ENCODE measurements around the gene KIAA0040. TPM values are rescaled to one million over a fixed set of nuclear protein-coding genes. Genes with fewer than 3 reads are reported as not detected.

Gene KIAA0040
- total RNA-seq, 1 experiment from 2014 or later = 15.0 TPM

- no peak for DNase-seq (ENCODE audit: low spot score)
- H3K9me3 Mint-ChIP-seq = peaks cover 9% of the 10 kb centered on the region
- no peaks in the 10 kb centered on the region for H3K36me3 Mint-ChIP-seq
- H3K27ac Mint-ChIP-seq = no peak overlapping the region
- ChIA-PET CTCF (interaction anchor here (1.4 kb wide), 1 partner anchor 57 kb away, joined by 3 read pairs; no protein-coding TSS in a partner anchor), POLR2A (no interaction called here)
- no peaks in the 10 kb centered on the region; the same call in 1 of the 2 replicates for H3K27me3 Mint-ChIP-seq (ENCODE audit: low read depth)
- H3K4me3 Mint-ChIP-seq = no peak overlapping the region
- TF ChIP-seq AR (CRISPR knock-in tag; IDR thresholded peaks at IDR 0.05) (no peak), IRF2 (CRISPR knock-in tag; IDR thresholded peaks at IDR 0.05; ENCODE audit: borderline replicate concordance, low read depth) (no peak), NR1H2 (CRISPR knock-in tag; IDR thresholded peaks at IDR 0.05) (no peak), SMAD4 (CRISPR knock-in tag; IDR thresholded peaks at IDR 0.05) (no peak), JAZF1 (CRISPR knock-in tag; IDR thresholded peaks at IDR 0.05) (no peak), AFF4 (CRISPR knock-in tag; IDR thresholded peaks at IDR 0.05; ENCODE audit: borderline replicate concordance) (no peak)
- no peak for ATAC-seq
- H3K4me1 Mint-ChIP-seq = no peaks in the 10 kb centered on the region
Measured at GRCh38 chr1:175208773-175209492, 16.4 kb upstream of the KIAA0040 start.

GRCh38 chr1:175207971-175208370, 15.4 kb upstream of the KIAA0040 start:
- ChIA-PET CTCF (interaction anchor here (1.4 kb wide), 1 partner anchor 56 kb away, joined by 3 read pairs; no protein-coding TSS in a partner anchor), POLR2A (no interaction called here)
- Mint-ChIP-seq H3K27me3 (ENCODE audit: low read depth) (no peaks in the 10 kb centered on the region; the same call in 1 of the 2 replicates), H3K4me1 (no peaks in the 10 kb centered on the region), H3K9me3 (no peaks in the 10 kb centered on the region), H3K27ac (no peak overlapping the region), H3K4me3 (no peak overlapping the region), H3K36me3 (no peaks in the 10 kb centered on the region)
- DNase-seq (ENCODE audit: low spot score) (no peak), ATAC-seq (no peak)
- TF ChIP-seq FOXP4 (CRISPR knock-in tag; IDR thresholded peaks at IDR 0.05) (no peak), FOXP1 (CRISPR knock-in tag; IDR thresholded peaks at IDR 0.05; ENCODE audit: borderline replicate concordance) (no peak), E2F4 (CRISPR knock-in tag; IDR thresholded peaks at IDR 0.05; ENCODE audit: borderline replicate concordance, low read depth) (no peak), ZNF425 (CRISPR knock-in tag; conservative IDR thresholded peaks at IDR 0.05) (no peak), NFE2L1 (CRISPR knock-in tag; IDR thresholded peaks at IDR 0.05) (no peak), AFF4 (CRISPR knock-in tag; IDR thresholded peaks at IDR 0.05; ENCODE audit: borderline replicate concordance) (no peak), MLX (CRISPR knock-in tag; IDR thresholded peaks at IDR 0.05) (no peak), TEAD4 (CRISPR knock-in tag; IDR thresholded peaks at IDR 0.05) (no peak), HMGA2 (CRISPR knock-in tag; IDR thresholded peaks at IDR 0.05) (no peak), JAZF1 (CRISPR knock-in tag; IDR thresholded peaks at IDR 0.05) (no peak), ZMAT4 (CRISPR knock-in tag; IDR thresholded peaks at IDR 0.05) (no peak)

All from WTC11 (cell line).